CD4-positive, alpha-beta T cell treated with Interleukin-2 at 100 ng/mL for 4 hours (primary cell): ENCODE measurements around the gene TGFB3.
"Not testable (repeated sequence)": the region's sequence is repeated elsewhere in the genome, so short reads cannot be mapped to it uniquely, and the experiment has no call there.

Experiments
- DNase-seq: peaks from one replicate; pipeline ENCODE4 v3.0.0-alpha.2; 2020; ENCODE audit warnings: low spot score

Gene TGFB3

GRCh38 chr14:75960231-75960630 lies 21.6 kb downstream of the TGFB3 start:
- DNase-seq = no peak

GRCh38 chr14:75959031-75959430 lies 22.8 kb downstream of the TGFB3 start:
- DNase-seq = no peak

- DNase-seq = no peak
Observed at GRCh38 chr14:75952489-75952888, 29.3 kb downstream of the TGFB3 start.

GRCh38 chr14:75946785-75947184 lies 35.0 kb downstream of the TGFB3 start:
- no peak for DNase-seq

GRCh38 chr14:75944607-75945241 lies 37.1 kb downstream of the TGFB3 start:
- DNase-seq = no peak

GRCh38 chr14:75941030-75941429 lies 40.8 kb downstream of the TGFB3 start:
- no peak for DNase-seq

- DNase-seq = no peak
Observed at GRCh38 chr14:75939200-75939599, 42.6 kb downstream of the TGFB3 start.

- no peak for DNase-seq
Observed at GRCh38 chr14:75934998-75935628, 46.7 kb downstream of the TGFB3 start.

- no peak for DNase-seq
Observed at GRCh38 chr14:75933712-75934296, 48.0 kb downstream of the TGFB3 start.

- no peak for DNase-seq
Observed at GRCh38 chr14:75928690-75929181, 53.1 kb downstream of the TGFB3 start.

GRCh38 chr14:75927564-75928087 lies 54.2 kb downstream of the TGFB3 start:
- no peak for DNase-seq

- no peak for DNase-seq
Observed at GRCh38 chr14:75926431-75927115, 55.2 kb downstream of the TGFB3 start.

GRCh38 chr14:75925141-75925840 lies 56.5 kb downstream of the TGFB3 start:
- DNase-seq = not testable (repeated sequence)

- not testable (repeated sequence) for DNase-seq
Observed at GRCh38 chr14:75920421-75920820, 61.4 kb downstream of the TGFB3 start.

GRCh38 chr14:75917946-75918335 lies 63.9 kb downstream of the TGFB3 start:
- no peak for DNase-seq

- no peak for DNase-seq
Observed at GRCh38 chr14:75917322-75917945, 64.4 kb downstream of the TGFB3 start.

- no peak for DNase-seq
Observed at GRCh38 chr14:75915045-75915444, 66.8 kb downstream of the TGFB3 start.

- no peak for DNase-seq
Observed at GRCh38 chr14:75913183-75913582, 68.6 kb downstream of the TGFB3 start.

GRCh38 chr14:75911883-75912282 lies 69.9 kb downstream of the TGFB3 start:
- no peak for DNase-seq

GRCh38 chr14:75910048-75910447 lies 71.7 kb downstream of the TGFB3 start:
- no peak for DNase-seq

- DNase-seq = no peak
Observed at GRCh38 chr14:75909630-75910029, 72.2 kb downstream of the TGFB3 start.
